GM12878 (cell line): Measurements from ENCODE around the gene TDRD12. TPM values are rescaled to one million over a fixed set of nuclear protein-coding genes. Genes with fewer than 3 reads are reported as not detected.

Experiments used
- ATAC-seq: fragments of 200-7000 bp; cut with Tn5 transposase; 3 replicates; pipeline ENCODE4 v1.9.1; 2020; ENCODE audit warnings: mild to moderate bottlenecking, moderate library complexity
- BruUV-seq: library from RNA; stranded (reverse); fragments of 400-500 nt; replicated peaks from 2 replicates; lab custom pipeline; 2021; lab: Mats Ljungman, UMichigan
- CTCF ChIA-PET: fragments of 300-600 bp; sonication (Branson Sonifier 250); formaldehyde crosslinking; extraction: SDS; loops from one replicate; lab custom pipeline; 2021; ENCODE audit warnings: inconsistent platforms; lab: Yijun Ruan, JAX
- POLR2A ChIA-PET: fragments of 350-600 bp; formaldehyde crosslinking; extraction: SDS; loops from one replicate; lab custom pipeline; 2021; ENCODE audit warnings: inconsistent platforms; lab: Charles Lee
- RAD21 ChIA-PET: fragments of 300-600 bp; sonication (Branson Sonifier 250); formaldehyde crosslinking; loops from one replicate; lab custom pipeline; 2023; ENCODE audit warnings: antibody characterized with exemption; ENCODE audit not compliant: unreplicated experiment; lab: Charles Lee
- SMC1A ChIA-PET: fragments of 300-600 bp; sonication (Branson Sonifier 250); formaldehyde crosslinking; loops from one replicate; lab custom pipeline; 2023; ENCODE audit not compliant: unreplicated experiment, uncharacterized antibody; lab: Charles Lee
- DNase-seq: peaks from one replicate; pipeline ENCODE4 v3.0.0-alpha.2; 2011; ENCODE audit warnings: low read depth, low spot score
- FAIRE-seq: peaks from 3 replicates; lab custom pipeline; 2011; peaks lifted over from hg19 to GRCh38; lab: Jason Lieb, UNC
- H2AFZ ChIP-seq: 2 replicates; pipeline ENCODE4 v1.6.0; 2011; ENCODE audit warnings: low read depth, low read length, control low read depth; ENCODE audit not compliant: control insufficient read depth
- H3K27ac ChIP-seq: 2 replicates; pipeline ENCODE4 v1.5.1; 2011; ENCODE audit warnings: control low read depth; ENCODE audit not compliant: control insufficient read depth, insufficient read depth
- H3K27me3 ChIP-seq, 2 experiments: replicated peaks in 1 of 2; 2 replicates each; pipeline versions ENCODE4 v1.6.0 to v1.6.1; 2011; ENCODE audit warnings: low read length in 1 of 2; ENCODE audit not compliant: control insufficient read depth in 2 of 2, insufficient read depth in 2 of 2
- H3K36me3 ChIP-seq, 2 experiments: 2 replicates each; pipeline ENCODE4 v1.5.1; 2011; ENCODE audit warnings: low read length in 1 of 2; ENCODE audit not compliant: control insufficient read depth in 2 of 2, insufficient read depth in 2 of 2
- H3K4me1 ChIP-seq: 2 replicates; pipeline ENCODE4 v1.6.1; 2011; ENCODE audit warnings: mild to moderate bottlenecking, low read length, moderate library complexity, mixed read lengths; ENCODE audit not compliant: control insufficient read depth, insufficient read depth
- H3K4me2 ChIP-seq: 2 replicates; pipeline ENCODE4 v1.6.0; 2011; ENCODE audit warnings: control low read depth; ENCODE audit not compliant: control insufficient read depth, insufficient read depth
- H3K4me3 ChIP-seq: fragments of 200-600 bp; sonication (generic); 2 replicates; pipeline ENCODE4 v1.5.1; 2016
- H3K79me2 ChIP-seq: 2 replicates; pipeline ENCODE4 v1.6.0; 2011; ENCODE audit warnings: low read length; ENCODE audit not compliant: control insufficient read depth, insufficient read depth
- H3K9ac ChIP-seq: 2 replicates; pipeline ENCODE4 v1.8.0; 2011; ENCODE audit warnings: low read length, control low read depth, mixed read lengths; ENCODE audit not compliant: control insufficient read depth, insufficient read depth
- H3K9me3 ChIP-seq: replicated peaks from 3 replicates; pipeline ENCODE4 v1.5.1; 2011; ENCODE audit warnings: mild to moderate bottlenecking, low read length; ENCODE audit not compliant: control insufficient read depth, insufficient read depth
- H4K20me1 ChIP-seq: 2 replicates; pipeline ENCODE4 v1.6.0; 2011; ENCODE audit not compliant: control insufficient read depth, insufficient read depth
- CEBPB ChIP-seq, 2 experiments: fragments of 150-350 bp in 1 of 2; IDR thresholded peaks; 2 replicates each; pipeline ENCODE4 v1.6.1; 2012 to 2014; ENCODE audit warnings: low read depth in 2 of 2, low read length in 2 of 2, borderline replicate concordance in 1 of 2, inconsistent platforms in 1 of 2
- CHD1 ChIP-seq: IDR thresholded peaks from 2 replicates; pipeline ENCODE4 v1.6.1; 2012; ENCODE audit warnings: low read depth, low read length, improper control_type of control experiment
- E4F1 ChIP-seq: fragments of 450-650 bp; IDR thresholded peaks from 2 replicates; pipeline ENCODE4 v1.6.1; 2018; ENCODE audit warnings: borderline replicate concordance, mild to moderate bottlenecking; ENCODE audit not compliant: partially characterized antibody
- EGR1 ChIP-seq, 2 experiments: IDR thresholded peaks; 1 replicate in 1 of 2; 2 replicates in 1 of 2; pipeline ENCODE4 v1.6.1; 2011 to 2012; ENCODE audit warnings: low read depth in 2 of 2, low read length in 2 of 2, borderline replicate concordance in 1 of 2, mild to moderate bottlenecking in 1 of 2, moderate library complexity in 1 of 2
- FOXK2 ChIP-seq: fragments of 450-650 bp; IDR thresholded peaks from 2 replicates; pipeline ENCODE4 v1.6.1; 2017; ENCODE audit warnings: mild to moderate bottlenecking, moderate library complexity
- FOXM1 ChIP-seq: IDR thresholded peaks from 2 replicates; pipeline ENCODE4 v1.6.1; 2012; ENCODE audit warnings: low read depth, mild to moderate bottlenecking, inconsistent platforms, low read length, moderate library complexity
- GATAD2B ChIP-seq: fragments of 450-650 bp; conservative IDR thresholded peaks from 2 replicates; pipeline ENCODE4 v1.6.1; 2017; ENCODE audit warnings: low read depth, mild to moderate bottlenecking, moderate library complexity
- LARP7 ChIP-seq: fragments of 450-650 bp; IDR thresholded peaks from 2 replicates; pipeline ENCODE4 v1.6.1; 2017; ENCODE audit warnings: mild to moderate bottlenecking
- MXI1 ChIP-seq: fragments of 150-350 bp; IDR thresholded peaks from 2 replicates; pipeline ENCODE4 v1.6.1; 2011; ENCODE audit warnings: low read depth, mild to moderate bottlenecking, inconsistent platforms, low read length, improper control_type of control experiment
- NBN ChIP-seq: fragments of 450-650 bp; IDR thresholded peaks from 2 replicates; pipeline ENCODE4 v1.6.1; 2016
- NFIC ChIP-seq: IDR thresholded peaks from 2 replicates; pipeline ENCODE4 v1.6.1; 2012; ENCODE audit warnings: low read depth, mild to moderate bottlenecking, inconsistent platforms, low read length, moderate library complexity
- RFX5 ChIP-seq: IDR thresholded peaks from 2 replicates; pipeline ENCODE4 v1.6.1; 2011; ENCODE audit warnings: low read depth, low read length, improper control_type of control experiment
- SPI1 ChIP-seq: IDR thresholded peaks from 2 replicates; pipeline ENCODE4 v1.6.1; 2011; ENCODE audit warnings: low read depth, mild to moderate bottlenecking, low read length, moderate library complexity, borderline replicate concordance; ENCODE audit not compliant: insufficient read depth
- TARDBP ChIP-seq: IDR thresholded peaks from 2 replicates; pipeline ENCODE4 v1.6.1; 2016; ENCODE audit warnings: borderline replicate concordance
- ZBTB4 ChIP-seq: fragments of 450-650 bp; formaldehyde crosslinking; IDR thresholded peaks from 2 replicates; pipeline ENCODE4 v1.4.0; 2022; ENCODE audit warnings: mild to moderate bottlenecking, moderate library complexity
- WGBS: methylation state at CpG from one replicate; pipeline ENCODE4 v1.1.6; 2016; ENCODE audit warnings: low lambda C conversion rate; ENCODE audit not compliant: insufficient replicate concordance, insufficient coverage; ENCODE audit errors: missing lambda C conversion rate; 5-methylcytosine and 5-hydroxymethylcytosine counted together
- in situ Hi-C: fragments of 300-500 bp; cut with MboI; formaldehyde crosslinking; loops from 9 replicates; pipeline ENCODE4 v1.14.3; 2018; ENCODE audit warnings: mixed read lengths
- intact Hi-C: fragments of 100-400 bp; cut with micrococcal nuclease; formaldehyde crosslinking; loops from one replicate; pipeline ENCODE4 v1.14.2; 2022; ENCODE audit not compliant: unreplicated experiment
- polyA plus RNA-seq, 11 experiments: library from polyadenylated mRNA; depleted of rRNA in 4 of 11; unstranded in 6 of 11; stranded (reverse) in 5 of 11; fragments of >200 nt; fragmentation: Nextera tagmentation in 4 of 11; fragmentation: Illumina TruSeq in 1 of 11; extraction: Ambion mirVana in 4 of 11; extraction: Trizol in 1 of 11; gene quantifications; 1 replicate in 1 of 11; 2 replicates in 10 of 11; pipeline versions ENCODE4 v1.2.1 to v1.2.3, GENCODE V29; 2011 to 2016; ENCODE audit warnings: inconsistent platforms in 2 of 11, missing spikeins in 2 of 11, low read depth in 1 of 11
- total RNA-seq, 4 experiments: library from RNA; depleted of rRNA in 3 of 4; stranded (reverse); fragments of >200 nt in 3 of 4; fragmentation: Illumina TruSeq in 1 of 4; extraction: Trizol in 1 of 4; gene quantifications; 2 replicates each; pipeline versions ENCODE4 v1.2.1 to v1.2.3, GENCODE V29; 2013 to 2021

TDRD12 gene
- total and polyA plus RNA-seq, 10 of the 15 experiments (the other 5 are each of a cell fraction or from before 2014, with no cell fraction given) = 0.08 to 0.15 TPM; not detected in 8

GRCh38 chr19:32811151-32811550, 91.6 kb downstream of the TDRD12 start:
- SMC1A ChIA-PET = no interaction called here
- no peak for FAIRE-seq

GRCh38 chr19:32812036-32812435, 92.5 kb downstream of the TDRD12 start:
- Histone ChIP-seq H3K9ac (no peak overlapping the region), H3K4me3 (no peak overlapping the region), H3K27me3 (no peaks in the 10 kb centered on the region), H3K9me3 (no peaks in the 10 kb centered on the region), H3K4me2 (no peak overlapping the region), H3K36me3 (no peaks in the 10 kb centered on the region), H4K20me1 (no peaks in the 10 kb centered on the region), H3K4me1 (peaks cover 6% of the 10 kb centered on the region), H3K79me2 (no peaks in the 10 kb centered on the region), H3K27ac (no peak overlapping the region), H2AFZ (no peak overlapping the region)
- WGBS = 45% methylated on average over 10 of the region's 10 CpGs
- SMC1A ChIA-PET = no interaction called here
- no peak for DNase-seq
- FAIRE-seq = no peak
- intact Hi-C loops = no loop called here
- CTCF ChIA-PET = no interaction called here
- ATAC-seq = no peak
- no TSS peak for BruUV-seq
- RAD21 ChIA-PET = no interaction called here
- in situ Hi-C loops = no loop called here
- POLR2A ChIA-PET = no interaction called here
- no peak for TF ChIP-seq GATAD2B
- no peak for TF ChIP-seq E4F1
- no peak for TF ChIP-seq EGR1 (IDR thresholded peaks at IDR 0.05; ENCODE audit: borderline replicate concordance in 1 of 2, low read depth in 2 of 2, low read length in 2 of 2)
- no peak for TF ChIP-seq CEBPB (IDR thresholded peaks at IDR 0.05; ENCODE audit: borderline replicate concordance in 1 of 2, low read depth in 2 of 2, low read length in 2 of 2)
- TF ChIP-seq NFIC = no peak
- no peak for TF ChIP-seq MXI1
- TF ChIP-seq NBN = no peak
- no peak for TF ChIP-seq TARDBP
- TF ChIP-seq RFX5 = no peak
- no peak for TF ChIP-seq FOXM1
- no peak for TF ChIP-seq CHD1
- TF ChIP-seq ZBTB4 = no peak

More at GRCh38 chr19:32811151-32811550, 91.6 kb downstream of the TDRD12 start:
- no peak overlapping the region for H3K4me2 ChIP-seq
- H3K27ac ChIP-seq = no peak overlapping the region
- ATAC-seq (no peak), DNase-seq (no peak)
- no peaks in the 10 kb centered on the region for H3K9me3 ChIP-seq
- WGBS = 46% methylated on average over 11 of the region's 11 CpGs
- H2AFZ ChIP-seq = no peak overlapping the region
- intact Hi-C loops = no loop called here
- TF ChIP-seq SPI1 (no peak), LARP7 (no peak), FOXK2 (no peak), TARDBP (no peak)
- H3K9ac ChIP-seq = no peak overlapping the region
- H3K4me3 ChIP-seq = no peak overlapping the region
- CTCF ChIA-PET = no interaction called here
- H3K36me3 ChIP-seq = no peaks in the 10 kb centered on the region
- H3K79me2 ChIP-seq = no peaks in the 10 kb centered on the region
- in situ Hi-C loops = no loop called here
- H3K27me3 ChIP-seq = no peaks in the 10 kb centered on the region
- H4K20me1 ChIP-seq = no peaks in the 10 kb centered on the region
- POLR2A ChIA-PET = no interaction called here
- H3K4me1 ChIP-seq = peaks cover 6% of the 10 kb centered on the region
- RAD21 ChIA-PET = no interaction called here
- no TSS peak for BruUV-seq
